H1 (cell line): Measurements from ENCODE around the gene PRR36. TPM values are rescaled to one million over a fixed set of nuclear protein-coding genes. Genes with fewer than 3 reads are reported as not detected.
"Not testable (repeated sequence)": the region's sequence is repeated elsewhere in the genome, so short reads cannot be mapped to it uniquely, and the experiment has no call there.

Experiments
- CTCF ChIA-PET: fragments of 300-600 bp; sonication (Branson Sonifier 250); formaldehyde crosslinking; loops from one replicate; lab custom pipeline; 2021; ENCODE audit not compliant: partially characterized antibody; lab: Charles Lee
- POLR2A ChIA-PET: fragments of 300-600 bp; sonication (Branson Sonifier 250); formaldehyde crosslinking; loops from one replicate; lab custom pipeline; 2021; ENCODE audit warnings: inconsistent platforms; ENCODE audit not compliant: partially characterized antibody; lab: Charles Lee
- DNase-seq, 2 experiments: peaks; one replicate each; pipeline versions ENCODE4 v3.0.0 to v3.0.0-alpha.2; 2010 to 2022; ENCODE audit warnings: low spot score in 2 of 2, low read depth in 1 of 2, mixed read lengths in 1 of 2
- FAIRE-seq: peaks from 2 replicates; lab custom pipeline; 2011; peaks lifted over from hg19 to GRCh38; lab: Jason Lieb, UNC
- H2AFZ ChIP-seq: 2 replicates; pipeline ENCODE4 v1.8.1; 2012; ENCODE audit warnings: low read length, inconsistent platforms
- H2AK5ac ChIP-seq: 2 replicates; pipeline ENCODE4 v1.6.1; 2013; ENCODE audit warnings: low read depth, low read length
- H2BK120ac ChIP-seq: replicated peaks from 2 replicates; pipeline ENCODE3; 2013; ENCODE audit warnings: low read depth, low read length, inconsistent platforms
- H2BK12ac ChIP-seq: 2 replicates; pipeline ENCODE4 v1.6.1; 2013; ENCODE audit warnings: low read depth, low read length
- H2BK15ac ChIP-seq: 2 replicates; pipeline ENCODE4 v1.6.1; 2013; ENCODE audit warnings: low read length
- H2BK20ac ChIP-seq: 2 replicates; pipeline ENCODE4 v1.6.1; 2013; ENCODE audit warnings: low read length
- H2BK5ac ChIP-seq: 2 replicates; pipeline ENCODE4 v1.6.1; 2013; ENCODE audit warnings: low read depth, low read length
- H3K14ac ChIP-seq: 2 replicates; pipeline ENCODE4 v1.6.1; 2013; ENCODE audit warnings: inconsistent platforms; ENCODE audit not compliant: insufficient read length
- H3K18ac ChIP-seq: 2 replicates; pipeline ENCODE4 v1.6.1; 2013; ENCODE audit warnings: low read length; ENCODE audit errors: extremely low read depth
- H3K23ac ChIP-seq: 2 replicates; pipeline ENCODE4 v1.6.1; 2013; ENCODE audit warnings: inconsistent platforms; ENCODE audit not compliant: insufficient read length
- H3K23me2 ChIP-seq: 2 replicates; pipeline ENCODE4 v1.6.1; 2013; ENCODE audit warnings: low read depth, low read length
- H3K27ac ChIP-seq: 2 replicates; pipeline ENCODE4 v1.6.1; 2011; ENCODE audit warnings: low read depth, low read length, inconsistent platforms
- H3K27me3 ChIP-seq, 4 experiments: replicated peaks in 1 of 4; 1 replicate in 1 of 4; 2 replicates in 3 of 4; pipeline versions ENCODE4 v1.6.1 to v1.8.1; 2011 to 2013; ENCODE audit warnings: low read length in 3 of 4, mild to moderate bottlenecking in 3 of 4, inconsistent platforms in 2 of 4, mixed read lengths in 2 of 4, moderate library complexity in 1 of 4; ENCODE audit not compliant: control insufficient read depth in 3 of 4, insufficient read depth in 3 of 4; ENCODE audit errors: extremely low read depth in 1 of 4
- H3K36me3 ChIP-seq, 4 experiments: 2 replicates each; pipeline versions ENCODE4 v1.6.1 to v1.8.1; 2011 to 2013; ENCODE audit warnings: mild to moderate bottlenecking in 4 of 4, low read length in 3 of 4, moderate library complexity in 2 of 4, control low read depth in 1 of 4, inconsistent platforms in 1 of 4; ENCODE audit not compliant: insufficient read depth in 4 of 4, control insufficient read depth in 2 of 4
- H3K4ac ChIP-seq: replicated peaks from 2 replicates; pipeline ENCODE3; 2013; ENCODE audit warnings: low read length, low read depth, mixed read lengths, inconsistent platforms; ENCODE audit not compliant: insufficient read length
- H3K4me1 ChIP-seq, 4 experiments: replicated peaks in 1 of 4; 1 replicate in 1 of 4; 2 replicates in 3 of 4; pipeline versions ENCODE4 v1.6.1 to v1.8.1; 2011 to 2013; ENCODE audit warnings: low read length in 3 of 4, inconsistent platforms in 2 of 4, mixed read lengths in 1 of 4; ENCODE audit not compliant: insufficient read depth in 4 of 4, control insufficient read depth in 3 of 4
- H3K4me2 ChIP-seq, 2 experiments: 2 replicates each; pipeline versions ENCODE4 v1.6.1 to v1.8.1; 2011 to 2013; ENCODE audit warnings: low read depth in 2 of 2, low read length in 2 of 2, control low read depth in 1 of 2, inconsistent platforms in 1 of 2, mild to moderate bottlenecking in 1 of 2; ENCODE audit not compliant: insufficient read depth in 1 of 2
- H3K4me3 ChIP-seq, 4 experiments: fragments of 200-600, 300-600 bp in 1 of 4; sonication (generic), shearing (Covaris generic), sonication (Bioruptor Twin) in 1 of 4; 2 replicates each; pipeline versions ENCODE4 v1.5.1 to v1.8.1; 2011 to 2016; ENCODE audit warnings: low read length in 4 of 4, low read depth in 3 of 4, control low read depth in 2 of 4, inconsistent platforms in 2 of 4, mild to moderate bottlenecking in 2 of 4, mixed read lengths in 1 of 4, moderate library complexity in 1 of 4; ENCODE audit not compliant: insufficient read depth in 2 of 4; ENCODE audit errors: extremely low read depth in 1 of 4
- H3K56ac ChIP-seq: replicated peaks from 2 replicates; pipeline ENCODE3; 2013; ENCODE audit warnings: low read depth, mild to moderate bottlenecking, mixed read lengths, low read length, inconsistent platforms; ENCODE audit not compliant: insufficient read length
- H3K79me1 ChIP-seq: 2 replicates; pipeline ENCODE4 v1.6.1; 2013; ENCODE audit warnings: low read depth, low read length, control low read depth
- H3K79me2 ChIP-seq, 2 experiments: 2 replicates each; pipeline versions ENCODE4 v1.6.1 to v1.8.1; 2012 to 2013; ENCODE audit warnings: low read length in 2 of 2, mild to moderate bottlenecking in 2 of 2, inconsistent platforms in 1 of 2; ENCODE audit not compliant: insufficient read depth in 2 of 2, control insufficient read depth in 1 of 2
- H3K9ac ChIP-seq, 4 experiments: replicated peaks in 1 of 4; 1 replicate in 1 of 4; 2 replicates in 3 of 4; pipeline versions ENCODE4 v1.6.1 to v1.8.1; 2011 to 2013; ENCODE audit warnings: low read depth in 3 of 4, low read length in 3 of 4, control low read depth in 2 of 4, mild to moderate bottlenecking in 2 of 4, moderate library complexity in 2 of 4, inconsistent platforms in 1 of 4; ENCODE audit errors: extremely low read depth in 1 of 4
- H3K9me3 ChIP-seq, 2 experiments: 2 replicates each; pipeline versions ENCODE4 v1.6.1 to v1.8.1; 2012 to 2013; ENCODE audit warnings: mild to moderate bottlenecking in 2 of 2, moderate library complexity in 2 of 2, control low read depth in 1 of 2, inconsistent platforms in 1 of 2, low read depth in 1 of 2, low read length in 1 of 2, mixed read lengths in 1 of 2; ENCODE audit not compliant: insufficient read depth in 2 of 2
- H4K20me1 ChIP-seq, 2 experiments: replicated peaks in 1 of 2; 2 replicates each; pipeline versions ENCODE3 to v1.8.1; 2011 to 2013; ENCODE audit warnings: inconsistent platforms in 2 of 2, low read length in 2 of 2, mild to moderate bottlenecking in 1 of 2; ENCODE audit not compliant: insufficient read depth in 2 of 2, control insufficient read depth in 1 of 2
- H4K5ac ChIP-seq: 2 replicates; pipeline ENCODE4 v1.6.1; 2013; ENCODE audit warnings: low read length, low read depth, mixed read lengths, inconsistent platforms; ENCODE audit not compliant: insufficient read length
- H4K8ac ChIP-seq: 2 replicates; pipeline ENCODE4 v1.8.0; 2013; ENCODE audit warnings: mild to moderate bottlenecking, moderate library complexity, low read length, inconsistent platforms; ENCODE audit not compliant: insufficient read depth; ENCODE audit errors: extremely low read depth
- H4K91ac ChIP-seq: replicated peaks from 2 replicates; pipeline ENCODE3; 2013; ENCODE audit warnings: low read length, mixed read lengths, inconsistent platforms; ENCODE audit not compliant: insufficient read length
- WGBS, 2 experiments: shearing (Covaris generic) in 1 of 2; methylation state at CpG; one replicate each; pipeline versions ENCODE4 v1.1.6 to v1.1.7; 2013 to 2015; ENCODE audit warnings: low lambda C conversion rate in 2 of 2, mixed read lengths in 2 of 2, inconsistent platforms in 1 of 2, low coverage in 1 of 2, missing lambda C conversion rate in 1 of 2; ENCODE audit not compliant: insufficient replicate concordance in 2 of 2, insufficient coverage in 1 of 2, insufficient read length in 1 of 2; ENCODE audit errors: extremely low coverage in 1 of 2, missing lambda C conversion rate in 1 of 2; 5-methylcytosine and 5-hydroxymethylcytosine counted together
- polyA plus RNA-seq, 7 experiments: library from polyadenylated mRNA; depleted of rRNA in 3 of 7; stranded (reverse) in 5 of 7; unstranded in 2 of 7; fragments of >200 nt in 5 of 7; fragments of 200-250 nt in 2 of 7; gene quantifications; 1 replicate in 5 of 7; 2 replicates in 1 of 7; 4 replicates in 1 of 7; pipeline versions ENCODE4 v1.2.1 to v1.2.3, GENCODE V29; 2011 to 2013; ENCODE audit warnings: missing spikeins in 2 of 7, mixed read lengths in 2 of 7
- total RNA-seq: library from RNA; stranded (reverse); fragmentation: NEBNext Ultra II Directional; extraction: Animal tissue kit (Norgen Biotek cat#: 25700); gene quantifications from 2 replicates; pipeline ENCODE4 v1.2.1, GENCODE V29; 2021

PRR36 gene
- total and polyA plus RNA-seq, 2 of the 8 experiments (the other 6 are each of a cell fraction or from before 2014, with no cell fraction given): 1.6 to 23.9 TPM

DNA sequence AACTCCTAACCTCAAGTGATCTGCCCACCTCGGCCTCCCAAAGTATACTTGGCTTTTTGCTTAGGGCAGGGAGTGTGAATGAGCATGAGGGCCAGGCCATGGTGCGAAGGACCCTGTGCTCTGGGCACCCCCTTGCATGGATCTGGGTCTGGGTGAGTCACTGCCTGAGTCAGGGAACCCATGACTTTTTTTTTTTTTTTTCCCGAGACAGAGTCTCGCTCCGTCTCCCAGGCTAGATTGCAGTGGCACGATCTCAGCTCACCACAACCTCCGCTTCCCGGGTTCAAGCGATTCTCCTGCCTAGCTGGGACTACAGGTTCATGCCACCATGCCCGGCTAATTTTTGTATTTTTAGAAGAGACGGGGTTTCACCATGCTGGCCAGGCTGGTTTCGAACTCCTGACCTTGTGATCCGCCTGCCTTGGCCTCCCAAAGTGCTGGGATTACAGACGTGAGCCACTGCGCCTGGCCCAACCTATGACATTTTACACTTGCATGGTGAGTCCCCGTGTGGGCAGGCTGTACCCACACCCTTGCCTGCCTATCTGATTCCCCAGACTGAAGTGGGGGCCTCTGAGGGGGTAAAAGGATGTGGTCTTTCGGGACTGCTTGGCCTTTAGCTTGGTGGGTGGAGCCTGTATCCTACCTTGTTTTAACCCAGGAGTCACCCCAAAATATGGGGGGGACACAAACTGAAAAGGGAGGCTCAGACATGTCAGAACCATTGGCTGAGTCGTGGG, 19.3 kb upstream of the PRR36 start:
- not testable (repeated sequence) for H3K14ac ChIP-seq, H3K56ac ChIP-seq, H3K4me1 ChIP-seq, H3K18ac ChIP-seq, H3K27ac ChIP-seq, H4K5ac ChIP-seq, H3K79me1 ChIP-seq, DNase-seq, H3K79me2 ChIP-seq, H3K9ac ChIP-seq, H4K20me1 ChIP-seq, H3K27me3 ChIP-seq, H2BK20ac ChIP-seq, H2BK15ac ChIP-seq, H4K91ac ChIP-seq, H3K4me3 ChIP-seq, FAIRE-seq, H2BK120ac ChIP-seq, H2AFZ ChIP-seq, H3K9me3 ChIP-seq, H3K23me2 ChIP-seq, H4K8ac ChIP-seq, H3K4me2 ChIP-seq, H3K4ac ChIP-seq, H3K23ac ChIP-seq, H2BK5ac ChIP-seq, H2BK12ac ChIP-seq, H2AK5ac ChIP-seq, H3K36me3 ChIP-seq
- 89% methylated on average over 18 of the region's 18 CpGs; no CpG with 5 or more reads in 1 of the 2 experiments for WGBS, 2 experiments
- ChIA-PET CTCF (interaction anchor here (2.0 kb wide), 1 partner anchor 24 kb away, joined by 6 read pairs; no protein-coding TSS in a partner anchor), POLR2A (interaction anchor here (0.7 to 1.9 kb wide), 7 partner anchors 8 to 25 kb away, joined by 3 to 7 read pairs (median 4); partner anchors contain the start of gene MAP2K7)
